Choroid plexus epithelial cell (primary cell): ENCODE data around the gene CTSC.

Experiments
- DNase-seq: peaks from one replicate; pipeline ENCODE4 v3.0.0-alpha.2; 2010; ENCODE audit warnings: low read depth
- H3K4me3 ChIP-seq: 2 replicates; pipeline ENCODE4 v1.5.1; 2011; ENCODE audit warnings: low read depth, mild to moderate bottlenecking, control low read depth, low read length, moderate library complexity
- CTCF ChIP-seq: conservative IDR thresholded peaks from 2 replicates; pipeline ENCODE4 v1.5.1; 2011; ENCODE audit warnings: low read depth, mild to moderate bottlenecking, control low read depth, inconsistent platforms, low read length, moderate library complexity

Gene CTSC

GRCh38 chr11:88312628-88313027 lies 24.9 kb downstream of the CTSC start:
- peak; percentile 59 for DNase-seq
- TF ChIP-seq CTCF: no peak
- H3K4me3 ChIP-seq: no peak overlapping the region

GRCh38 chr11:88310246-88310645 lies 27.3 kb downstream of the CTSC start:
- TF ChIP-seq CTCF: no peak
- peak; percentile 66 for DNase-seq
- no peak overlapping the region for H3K4me3 ChIP-seq

- TF ChIP-seq CTCF: no peak
- H3K4me3 ChIP-seq: no peak overlapping the region
These were observed 29.0 kb downstream of the CTSC start for GRCh38 chr11:88308576-88308975.

GRCh38 chr11:88307749-88308425 lies 29.6 kb downstream of the CTSC start:
- DNase-seq: no peak
- no peak for TF ChIP-seq CTCF

More at GRCh38 chr11:88308576-88308975, 29.0 kb downstream of the CTSC start:
- DNase-seq: no peak

GRCh38 chr11:88306785-88307184 lies 30.8 kb downstream of the CTSC start:
- TF ChIP-seq CTCF: no peak

More at GRCh38 chr11:88307749-88308425, 29.6 kb downstream of the CTSC start:
- no peak overlapping the region for H3K4me3 ChIP-seq

GRCh38 chr11:88305430-88305829 lies 32.1 kb downstream of the CTSC start:
- no peak overlapping the region for H3K4me3 ChIP-seq
- DNase-seq: no peak
- no peak for TF ChIP-seq CTCF

More at GRCh38 chr11:88306785-88307184, 30.8 kb downstream of the CTSC start:
- DNase-seq: no peak
- no peak overlapping the region for H3K4me3 ChIP-seq

GRCh38 chr11:88304352-88304751 lies 33.2 kb downstream of the CTSC start:
- no peak overlapping the region for H3K4me3 ChIP-seq
- DNase-seq: no peak
- no peak for TF ChIP-seq CTCF
